ENCODE results near the gene BLTP3A.

Gene BLTP3A

GRCh38 chr6:34832942-34833341, 41.1 kb downstream of the BLTP3A start:
- DNase-seq, result no peak

GRCh38 chr6:34834789-34835518, 43.1 kb downstream of the BLTP3A start:
- DNase-seq, result peak; percentile 50

- DNase-seq, result no peak
Measured at GRCh38 chr6:34836008-34836407, 44.1 kb downstream of the BLTP3A start.

GRCh38 chr6:34836451-34836850, 44.6 kb downstream of the BLTP3A start:
- DNase-seq, result no peak

GRCh38 chr6:34837528-34837927, 45.6 kb downstream of the BLTP3A start:
- DNase-seq, result no peak

GRCh38 chr6:34839666-34840352, 47.9 kb downstream of the BLTP3A start:
- DNase-seq, result peak; percentile 18
